Activated CD8-positive, alpha-beta T cell treated with anti-CD3 and anti-CD28 coated beads for 36 hours (primary cell): ENCODE results near the gene IQUB. TPM values are rescaled to one million over a fixed set of nuclear protein-coding genes. Genes with fewer than 3 reads are reported as not detected.

ENCODE experiments used
- ATAC-seq: fragments of 200-7000 bp; cut with Tn5 transposase; one replicate; pipeline ENCODE4 v1.10.0; 2021; ENCODE audit warnings: mild to moderate bottlenecking, moderate library complexity
- CTCF ChIA-PET: fragments of 350-600 bp; sonication (Branson Sonifier 250); formaldehyde crosslinking; loops from one replicate; lab custom pipeline; 2021; ENCODE audit warnings: antibody characterized with exemption; lab: Charles Lee
- POLR2A ChIA-PET: fragments of 350-600 bp; sonication (Branson Sonifier 250); formaldehyde crosslinking; loops from one replicate; lab custom pipeline; 2021; ENCODE audit warnings: antibody characterized with exemption; lab: Charles Lee
- DNase-seq: peaks from one replicate; pipeline ENCODE4 v3.0.0-alpha.2; 2020
- H3K27ac Mint-ChIP-seq: one replicate; pipeline ENCODE4 v1.8.0; 2021; ENCODE audit warnings: mild to moderate bottlenecking, mixed read lengths
- H3K27me3 Mint-ChIP-seq: one replicate; pipeline ENCODE4 v1.8.0; 2021; ENCODE audit warnings: mixed read lengths
- H3K36me3 Mint-ChIP-seq: one replicate; pipeline ENCODE4 v1.8.0; 2021; ENCODE audit warnings: low read depth, mixed read lengths
- H3K4me1 Mint-ChIP-seq: one replicate; pipeline ENCODE4 v1.8.0; 2021; ENCODE audit warnings: low read depth, mixed read lengths
- H3K4me3 Mint-ChIP-seq: one replicate; pipeline ENCODE4 v1.8.0; 2021; ENCODE audit warnings: mild to moderate bottlenecking, moderate library complexity, mixed read lengths
- H3K9me3 Mint-ChIP-seq: one replicate; pipeline ENCODE4 v1.8.0; 2021; ENCODE audit warnings: mixed read lengths
- CTCF ChIP-seq: fragments of 200-600 bp; IDR thresholded peaks from one replicate; pipeline ENCODE4 v1.8.0; 2022; ENCODE audit warnings: antibody characterized with exemption, mild to moderate bottlenecking
- intact Hi-C: fragments of 100-400 bp; cut with micrococcal nuclease; formaldehyde crosslinking; loops from one replicate; pipeline ENCODE4 v1.10.0; 2022
- total RNA-seq, 2 experiments: library from RNA; stranded (reverse); gene quantifications; one replicate each; pipeline ENCODE4 v1.2.3, GENCODE V29; 2021

Gene IQUB
- total RNA-seq, 2 experiments from 2014 or later: 0.09 TPM; not detected in 1

GRCh38 chr7:123570390-123571182 lies 36.2 kb upstream of the IQUB start:
- H3K27ac Mint-ChIP-seq: no peak overlapping the region
- no peak for DNase-seq
- H3K4me3 Mint-ChIP-seq: no peak overlapping the region
- CTCF ChIA-PET: interaction anchor here (1.0 kb wide), 1 partner anchor 76 kb away, joined by 4 read pairs; no protein-coding TSS in a partner anchor
- H3K27me3 Mint-ChIP-seq: no peaks in the 10 kb centered on the region
- intact Hi-C loops: no loop called here
- H3K36me3 Mint-ChIP-seq: no peaks in the 10 kb centered on the region
- TF ChIP-seq CTCF: no peak
- ATAC-seq: no peak
- H3K9me3 Mint-ChIP-seq: no peaks in the 10 kb centered on the region
- H3K4me1 Mint-ChIP-seq: no peaks in the 10 kb centered on the region
- POLR2A ChIA-PET: no interaction called here

- intact Hi-C loops: no loop called here
- no peaks in the 10 kb centered on the region for H3K9me3 Mint-ChIP-seq
- TF ChIP-seq CTCF: no peak
- no peak overlapping the region for H3K27ac Mint-ChIP-seq
- no peaks in the 10 kb centered on the region for H3K27me3 Mint-ChIP-seq
- no peaks in the 10 kb centered on the region for H3K36me3 Mint-ChIP-seq
- H3K4me3 Mint-ChIP-seq: no peak overlapping the region
- CTCF ChIA-PET: interaction anchor here (1.0 kb wide), 2 partner anchors 55 to 75 kb away, joined by 3 to 4 read pairs; no protein-coding TSS in a partner anchor
- POLR2A ChIA-PET: no interaction called here
- no peak for ATAC-seq
- no peak for DNase-seq
- H3K4me1 Mint-ChIP-seq: no peaks in the 10 kb centered on the region
These were observed 35.1 kb upstream of the IQUB start for GRCh38 chr7:123569352-123570010.

- DNase-seq: no peak
- Mint-ChIP-seq H3K4me1 (peaks cover 4% of the 10 kb centered on the region), H3K27me3 (no peaks in the 10 kb centered on the region), H3K36me3 (no peaks in the 10 kb centered on the region), H3K4me3 (no peak overlapping the region), H3K9me3 (no peaks in the 10 kb centered on the region), H3K27ac (no peak overlapping the region)
- POLR2A ChIA-PET: no interaction called here
- intact Hi-C loops: no loop called here
- ATAC-seq: no peak
- CTCF ChIA-PET: no interaction called here
- no peak for TF ChIP-seq CTCF
These were observed 27.7 kb upstream of the IQUB start for GRCh38 chr7:123562121-123562520.

GRCh38 chr7:123558289-123558874 lies 24.0 kb upstream of the IQUB start:
- DNase-seq: no peak
- no peak overlapping the region for H3K27ac Mint-ChIP-seq
- peaks cover 4% of the 10 kb centered on the region for H3K36me3 Mint-ChIP-seq
- ChIA-PET CTCF (interaction anchor here (0.9 to 1.6 kb wide), 3 partner anchors 64 to 190 kb away, joined by 3 to 11 read pairs (median 4); partner anchors contain the start of gene WASL), POLR2A (interaction anchor here (0.5 to 1.6 kb wide), 4 partner anchors 9 to 190 kb away, joined by 3 to 5 read pairs (median 4); partner anchors contain the start of gene IQUB)
- ATAC-seq: no peak
- no peaks in the 10 kb centered on the region for H3K9me3 Mint-ChIP-seq
- H3K4me3 Mint-ChIP-seq: no peak overlapping the region
- peaks cover 9% of the 10 kb centered on the region for H3K4me1 Mint-ChIP-seq
- TF ChIP-seq CTCF: no peak
- intact Hi-C loops: no loop called here
- H3K27me3 Mint-ChIP-seq: no peaks in the 10 kb centered on the region
